ENCODE results near the gene ITGB1BP2. TPM values are rescaled to one million over a fixed set of nuclear protein-coding genes. Genes with fewer than 3 reads are reported as not detected.

ITGB1BP2 gene
- total and polyA plus RNA-seq, 2 of the 8 experiments (the other 6 are each of a cell fraction or from before 2014, with no cell fraction given), result 2.9 to 5.2 TPM

DNA sequence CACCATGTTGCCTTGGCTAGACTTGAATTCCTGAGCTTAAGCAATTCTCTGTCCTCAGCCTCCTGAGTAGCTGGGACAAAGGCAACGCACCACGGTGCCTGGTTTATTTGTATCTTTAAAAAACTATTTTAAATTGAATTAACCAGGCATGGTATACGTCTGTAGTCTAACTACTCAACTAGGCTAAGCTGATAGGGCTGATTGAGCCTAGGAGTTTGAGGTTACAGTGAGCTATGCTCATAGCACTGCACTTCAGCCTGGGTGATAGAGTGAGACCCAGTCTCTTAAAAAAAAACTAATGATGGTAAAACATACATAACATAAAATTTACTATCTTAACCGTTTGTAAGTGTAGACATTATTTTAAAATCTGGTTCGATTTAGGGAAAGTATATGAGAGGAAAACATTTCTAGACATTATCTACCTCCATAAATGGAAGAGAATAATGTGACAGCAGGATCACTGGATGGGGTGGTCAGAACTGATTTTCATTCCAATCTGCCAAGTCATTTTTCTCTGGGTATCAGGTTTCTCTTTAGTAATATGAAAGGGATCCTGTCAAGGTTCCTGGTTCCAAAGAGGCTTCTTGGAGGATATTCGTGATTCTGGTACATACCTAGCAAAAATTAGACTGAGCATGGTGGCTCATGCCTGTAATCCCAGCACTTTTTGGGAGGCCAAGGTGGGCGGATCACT is 8.7 kb upstream of the ITGB1BP2 start:
- Histone ChIP-seq H4K8ac (ENCODE audit: extremely low read depth, insufficient read depth, low read length) (no peak overlapping the region), H3K18ac (ENCODE audit: extremely low read depth, low read length) (no peak overlapping the region), H4K20me1 (replicated peaks in 1 of 2; ENCODE audit: control insufficient read depth in 1 of 2, insufficient read depth in 2 of 2, low read length in 2 of 2) (peaks cover 0 to 5% of the 10 kb centered on the region in 2 experiments), H3K79me2 (ENCODE audit: control insufficient read depth in 1 of 2, insufficient read depth in 2 of 2, low read length in 2 of 2) (peaks cover 0 to 38% of the 10 kb centered on the region in 2 experiments; a peak in 3 of 4 replicates), H3K56ac (replicated peaks; ENCODE audit: insufficient read length, low read depth, low read length) (no peak overlapping the region), H2BK20ac (ENCODE audit: low read length) (no peak overlapping the region), H2BK5ac (ENCODE audit: low read depth, low read length) (no peak overlapping the region), H2BK120ac (replicated peaks; ENCODE audit: low read depth, low read length) (no peak overlapping the region), H3K36me3 (ENCODE audit: control insufficient read depth in 2 of 4, insufficient read depth in 4 of 4, low read length in 3 of 4) (peaks cover 25 to 85% (median 60%) of the 10 kb centered on the region in 4 experiments), H3K9me3 (ENCODE audit: insufficient read depth in 2 of 2, low read depth in 1 of 2, low read length in 1 of 2) (no peaks in the 10 kb centered on the region), H3K4me3 (ENCODE audit: extremely low read depth in 1 of 4, insufficient read depth in 2 of 4, low read depth in 3 of 4, low read length in 4 of 4) (no peak overlapping the region), H3K4me1 (replicated peaks in 1 of 4; ENCODE audit: control insufficient read depth in 3 of 4, insufficient read depth in 4 of 4, low read length in 3 of 4) (no peaks in the 10 kb centered on the region), H3K23ac (ENCODE audit: insufficient read length) (no peak overlapping the region), H4K5ac (ENCODE audit: insufficient read length, low read depth, low read length) (no peak overlapping the region), H3K4me2 (ENCODE audit: insufficient read depth in 1 of 2, low read depth in 2 of 2, low read length in 2 of 2) (no peak overlapping the region), H2BK15ac (ENCODE audit: low read length) (no peak overlapping the region), H4K91ac (replicated peaks; ENCODE audit: insufficient read length, low read length) (no peak overlapping the region), H3K23me2 (ENCODE audit: low read depth, low read length) (no peaks in the 10 kb centered on the region), H2AFZ (ENCODE audit: low read length) (no peak overlapping the region), H3K79me1 (ENCODE audit: low read depth, low read length) (no peaks in the 10 kb centered on the region), H3K27me3 (replicated peaks in 1 of 4; ENCODE audit: control insufficient read depth in 3 of 4, extremely low read depth in 1 of 4, insufficient read depth in 3 of 4, low read length in 3 of 4) (no peaks in the 10 kb centered on the region), H3K9ac (replicated peaks in 1 of 4; ENCODE audit: extremely low read depth in 1 of 4, low read depth in 3 of 4, low read length in 3 of 4) (no peak overlapping the region), H3K14ac (ENCODE audit: insufficient read length) (no peak overlapping the region), H2BK12ac (ENCODE audit: low read depth, low read length) (no peak overlapping the region), H3K4ac (replicated peaks; ENCODE audit: insufficient read length, low read depth, low read length) (no peak overlapping the region), H3K27ac (ENCODE audit: low read depth, low read length) (no peak overlapping the region), H2AK5ac (ENCODE audit: low read depth, low read length) (no peak overlapping the region)
- TF ChIP-seq POLR2A (IDR thresholded peaks at IDR 0.05; ENCODE audit: control extremely low read depth in 1 of 2, low read depth in 2 of 2, low read length in 2 of 2) (peak in 1 of 2 experiments; percentile 39; a peak in 1 of 3 replicates), KDM4A (IDR thresholded peaks at IDR 0.05; ENCODE audit: low read depth, low read length, severe bottlenecking) (no peak)
- FAIRE-seq (no peak), DNase-seq (ENCODE audit: low read depth in 1 of 2, low spot score in 2 of 2) (no peak)
- POLR2A ChIA-PET (ENCODE audit: partially characterized antibody), result interaction anchor here (0.7 to 18.0 kb wide), 8 partner anchors 3 to 990 kb away, joined by 3 to 215 read pairs (median 4); partner anchors contain the start of genes ITGB1BP2 and NONO
- WGBS, 2 experiments (ENCODE audit: extremely low coverage in 1 of 2, insufficient coverage in 1 of 2, insufficient read length in 1 of 2, insufficient replicate concordance in 2 of 2, low coverage in 1 of 2, low lambda C conversion rate in 2 of 2, missing lambda C conversion rate in 1 of 2), result 92% methylated on average over 7 of the region's 7 CpGs; no CpG with 5 or more reads in 1 of the 2 experiments
- CTCF ChIA-PET (ENCODE audit: partially characterized antibody), result no interaction called here
